Activated CD4-positive, alpha-beta T cell treated with anti-CD3 and anti-CD28 coated beads for 36 hours (primary cell): ENCODE results near the gene GJA3. TPM values are rescaled to one million over a fixed set of nuclear protein-coding genes. Genes with fewer than 3 reads are reported as not detected.

Source experiments
- ATAC-seq: fragments of 200-7000 bp; cut with Tn5 transposase; one replicate; pipeline ENCODE4 v1.10.0; 2021; ENCODE audit warnings: mild to moderate bottlenecking, moderate library complexity
- CTCF ChIA-PET: fragments of 350-600 bp; sonication (Branson Sonifier 250); formaldehyde crosslinking; loops from one replicate; lab custom pipeline; 2021; ENCODE audit warnings: antibody characterized with exemption; lab: Charles Lee
- POLR2A ChIA-PET: fragments of 350-600 bp; sonication (Branson Sonifier 250); formaldehyde crosslinking; loops from one replicate; lab custom pipeline; 2021; ENCODE audit warnings: antibody characterized with exemption, inconsistent platforms; lab: Charles Lee
- DNase-seq: peaks from one replicate; pipeline ENCODE4 v3.0.0-alpha.2; 2020
- H3K27ac Mint-ChIP-seq: one replicate; pipeline ENCODE4 v1.8.0; 2021; ENCODE audit warnings: mixed read lengths
- H3K27me3 Mint-ChIP-seq: one replicate; pipeline ENCODE4 v1.8.0; 2021; ENCODE audit warnings: mixed read lengths
- H3K36me3 Mint-ChIP-seq: one replicate; pipeline ENCODE4 v1.8.0; 2021; ENCODE audit warnings: low read depth, mixed read lengths
- H3K4me1 Mint-ChIP-seq: one replicate; pipeline ENCODE4 v1.8.0; 2021; ENCODE audit warnings: mixed read lengths
- H3K4me3 Mint-ChIP-seq: one replicate; pipeline ENCODE4 v1.8.0; 2021; ENCODE audit warnings: mild to moderate bottlenecking, moderate library complexity, mixed read lengths
- H3K9me3 Mint-ChIP-seq: one replicate; pipeline ENCODE4 v1.8.0; 2021; ENCODE audit warnings: low read depth, mixed read lengths
- intact Hi-C, 2 experiments: fragments of 100-400 bp; cut with DNase I in 1 of 2; cut with micrococcal nuclease in 1 of 2; formaldehyde crosslinking; loops; one replicate each; pipeline versions ENCODE4 v1.14.2 to v1.15.1; 2022 to 2024; cut with DNase I, micrococcal nuclease
- total RNA-seq, 2 experiments: library from RNA; stranded (reverse); gene quantifications; one replicate each; pipeline ENCODE4 v1.2.3, GENCODE V29; 2021

GJA3 gene
- total RNA-seq, 2 experiments from 2014 or later, result 0.26 to 0.32 TPM

DNA sequence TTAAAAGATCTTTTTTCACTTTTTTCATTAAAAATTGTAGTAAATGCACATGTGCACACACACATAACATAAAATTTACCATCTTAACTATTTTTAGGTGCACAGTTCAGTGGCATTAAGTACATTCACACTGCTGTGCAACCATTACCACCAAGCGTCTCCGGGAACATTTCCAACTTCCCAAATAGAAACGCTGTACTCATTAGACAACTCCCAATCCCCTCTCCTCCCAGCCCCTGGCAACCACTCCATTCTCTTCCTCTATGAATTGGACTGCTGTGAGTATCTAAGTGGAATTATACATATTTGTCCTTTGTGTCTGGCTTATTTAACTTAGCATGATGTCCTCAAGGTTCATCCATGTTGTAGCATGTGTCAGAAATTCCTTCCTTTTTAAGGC is 20.3 kb upstream of the GJA3 start:
- ChIA-PET POLR2A (no interaction called here), CTCF (interaction anchor here (0.7 to 3.2 kb wide), 10 partner anchors 10 to 750 kb away, joined by 3 to 31 read pairs (median 4); no protein-coding TSS in a partner anchor)
- DNase-seq (no peak), ATAC-seq (no peak)
- intact Hi-C loops, result no loop called here
- H3K4me1 Mint-ChIP-seq, result peaks cover 3% of the 10 kb centered on the region
- H3K4me3 Mint-ChIP-seq, result no peak overlapping the region
- no peaks in the 10 kb centered on the region for H3K36me3 Mint-ChIP-seq
- H3K27me3 Mint-ChIP-seq, result peaks cover 41% of the 10 kb centered on the region
- H3K27ac Mint-ChIP-seq, result no peak overlapping the region
- H3K9me3 Mint-ChIP-seq, result no peaks in the 10 kb centered on the region

DNA sequence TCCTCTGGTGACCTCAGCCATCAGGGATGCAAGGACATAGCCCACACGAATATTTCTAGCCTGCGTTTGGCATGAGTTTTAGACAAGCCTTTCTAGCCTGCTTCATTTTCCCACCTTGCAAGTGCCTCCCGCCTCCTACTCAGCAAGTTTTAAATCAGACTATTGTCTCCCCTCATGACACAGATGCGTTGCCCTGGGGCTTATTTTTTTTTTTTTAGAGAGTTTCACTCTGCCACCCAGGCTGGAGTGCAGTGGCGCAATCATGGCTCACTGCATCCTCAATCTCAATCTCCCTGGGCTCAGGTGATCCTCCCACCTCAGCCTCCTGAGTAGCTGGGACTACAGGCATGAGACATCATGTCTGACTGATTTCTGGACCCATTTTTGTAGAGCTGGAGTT is 17.3 kb upstream of the GJA3 start:
- ChIA-PET POLR2A (no interaction called here), CTCF (interaction anchor here (0.7 kb wide), 1 partner anchor 387 kb away, joined by 3 read pairs; no protein-coding TSS in a partner anchor)
- Mint-ChIP-seq H3K9me3 (no peaks in the 10 kb centered on the region), H3K36me3 (no peaks in the 10 kb centered on the region), H3K27ac (no peak overlapping the region), H3K4me3 (no peak overlapping the region), H3K27me3 (peaks cover 63% of the 10 kb centered on the region), H3K4me1 (peaks cover 26% of the 10 kb centered on the region)
- DNase-seq (no peak), ATAC-seq (no peak)
- intact Hi-C loops, result no loop called here

GRCh38 chr13:20177049-20177831 is 16.4 kb upstream of the GJA3 start:
- DNase-seq (no peak), ATAC-seq (no peak)
- CTCF ChIA-PET, result interaction anchor here (1.2 kb wide), 1 partner anchor 9 kb away, joined by 3 read pairs; no protein-coding TSS in a partner anchor
- no peak overlapping the region for H3K27ac Mint-ChIP-seq
- no peak overlapping the region for H3K4me3 Mint-ChIP-seq
- H3K27me3 Mint-ChIP-seq, result peaks cover 68% of the 10 kb centered on the region
- H3K9me3 Mint-ChIP-seq, result no peaks in the 10 kb centered on the region
- H3K4me1 Mint-ChIP-seq, result peaks cover 30% of the 10 kb centered on the region
- H3K36me3 Mint-ChIP-seq, result no peaks in the 10 kb centered on the region
- intact Hi-C loops, result no loop called here
- POLR2A ChIA-PET, result no interaction called here

GRCh38 chr13:20175907-20176652 is 15.2 kb upstream of the GJA3 start:
- peaks cover 69% of the 10 kb centered on the region for H3K27me3 Mint-ChIP-seq
- H3K4me1 Mint-ChIP-seq, result peaks cover 30% of the 10 kb centered on the region
- CTCF ChIA-PET, result interaction anchor here (1.1 to 1.2 kb wide), 2 partner anchors 11 to 22 kb away, joined by 3 read pairs; no protein-coding TSS in a partner anchor
- no peaks in the 10 kb centered on the region for H3K36me3 Mint-ChIP-seq
- H3K27ac Mint-ChIP-seq, result no peak overlapping the region
- H3K4me3 Mint-ChIP-seq, result no peak overlapping the region
- POLR2A ChIA-PET, result no interaction called here
- ATAC-seq (no peak), DNase-seq (no peak)
- H3K9me3 Mint-ChIP-seq, result no peaks in the 10 kb centered on the region
- intact Hi-C loops, result no loop called here

DNA sequence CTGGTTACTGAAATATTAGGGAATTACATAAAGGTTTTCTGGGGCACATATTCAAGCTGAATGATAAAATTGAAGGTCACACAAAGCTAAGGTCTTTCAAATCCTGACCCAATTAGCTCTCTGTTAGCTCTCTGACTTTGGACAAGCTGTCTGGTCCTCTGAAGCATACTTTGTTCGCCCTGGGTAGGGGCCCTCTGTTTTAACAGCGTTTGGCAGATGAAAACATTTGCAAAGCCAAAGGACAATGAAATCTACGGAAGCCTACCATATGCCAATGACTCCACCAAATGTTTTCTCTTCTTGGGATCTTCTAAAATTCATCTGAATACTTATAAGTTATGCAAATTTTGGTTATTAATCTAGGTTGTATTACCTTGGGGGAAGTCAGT is 14.5 kb upstream of the GJA3 start:
- ChIA-PET POLR2A (no interaction called here), CTCF (interaction anchor here (0.6 to 1.7 kb wide), 5 partner anchors 11 to 318 kb away, joined by 3 to 6 read pairs (median 4); no protein-coding TSS in a partner anchor)
- no peaks in the 10 kb centered on the region for H3K9me3 Mint-ChIP-seq
- ATAC-seq, result no peak
- no peak for DNase-seq
- no peaks in the 10 kb centered on the region for H3K36me3 Mint-ChIP-seq
- intact Hi-C loops, result no loop called here
- peaks cover 30% of the 10 kb centered on the region for H3K4me1 Mint-ChIP-seq
- peaks cover 65% of the 10 kb centered on the region for H3K27me3 Mint-ChIP-seq
- H3K27ac Mint-ChIP-seq, result no peak overlapping the region
- no peak overlapping the region for H3K4me3 Mint-ChIP-seq

- Mint-ChIP-seq H3K36me3 (no peaks in the 10 kb centered on the region), H3K27ac (no peak overlapping the region), H3K27me3 (peaks cover 68% of the 10 kb centered on the region), H3K4me3 (peak overlapping the region; percentile 7), H3K9me3 (no peaks in the 10 kb centered on the region), H3K4me1 (peaks cover 30% of the 10 kb centered on the region)
- intact Hi-C loops, result no loop called here
- ChIA-PET POLR2A (no interaction called here), CTCF (interaction anchor here (0.6 to 1.7 kb wide), 8 partner anchors 11 to 328 kb away, joined by 3 to 6 read pairs (median 4); no protein-coding TSS in a partner anchor)
- peak; percentile 92 for ATAC-seq
- peak; percentile 84 for DNase-seq
These were observed 14.0 kb upstream of the GJA3 start for GRCh38 chr13:20174656-20175405.

DNA sequence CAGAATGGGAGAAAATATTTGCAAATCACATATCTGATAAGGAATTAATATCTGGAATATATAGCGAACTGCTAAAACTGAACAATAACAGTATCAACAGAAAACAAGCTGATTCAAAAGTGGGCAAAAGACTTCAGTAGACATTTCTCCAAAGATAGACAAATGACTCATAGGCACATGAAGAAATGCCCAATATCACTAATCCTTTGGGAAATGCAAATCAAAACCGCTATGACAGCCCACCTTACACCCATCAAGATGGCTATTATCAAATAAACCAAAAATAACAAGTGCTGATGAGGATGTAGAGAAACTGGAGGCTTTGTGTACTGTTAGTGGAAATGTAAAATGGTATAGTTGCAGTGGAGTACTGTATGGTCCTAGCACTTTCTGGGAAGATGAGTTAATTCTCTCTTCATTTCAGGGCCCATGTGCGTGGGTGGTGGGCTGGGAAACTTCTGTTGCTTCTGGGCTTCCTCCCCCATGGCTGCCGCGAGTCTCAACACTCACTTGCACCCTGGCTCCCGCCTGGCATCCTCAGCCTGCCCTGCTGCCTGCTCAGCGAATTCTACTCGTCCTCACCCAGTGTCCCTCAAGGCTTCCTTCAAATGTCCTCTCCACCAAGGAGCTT is 12.4 kb upstream of the GJA3 start:
- H3K9me3 Mint-ChIP-seq, result no peaks in the 10 kb centered on the region
- H3K36me3 Mint-ChIP-seq, result no peaks in the 10 kb centered on the region
- H3K27ac Mint-ChIP-seq, result no peak overlapping the region
- DNase-seq, result peak; percentile 47
- peaks cover 30% of the 10 kb centered on the region for H3K4me1 Mint-ChIP-seq
- POLR2A ChIA-PET, result no interaction called here
- H3K4me3 Mint-ChIP-seq, result no peak overlapping the region
- no peak for ATAC-seq
- CTCF ChIA-PET, result interaction anchor here (1.3 to 1.6 kb wide), 2 partner anchors 10 to 15 kb away, joined by 3 to 6 read pairs; no protein-coding TSS in a partner anchor
- intact Hi-C loops, result no loop called here
- peaks cover 61% of the 10 kb centered on the region for H3K27me3 Mint-ChIP-seq

GRCh38 chr13:20171364-20171763 is 10.5 kb upstream of the GJA3 start:
- no peak overlapping the region for H3K27ac Mint-ChIP-seq
- CTCF ChIA-PET, result interaction anchor here (1.4 kb wide), 1 partner anchor 10 kb away, joined by 5 read pairs; no protein-coding TSS in a partner anchor
- H3K4me3 Mint-ChIP-seq, result no peak overlapping the region
- H3K27me3 Mint-ChIP-seq, result peaks cover 52% of the 10 kb centered on the region
- peaks cover 28% of the 10 kb centered on the region for H3K4me1 Mint-ChIP-seq
- ATAC-seq (no peak), DNase-seq (no peak)
- POLR2A ChIA-PET, result no interaction called here
- H3K36me3 Mint-ChIP-seq, result no peaks in the 10 kb centered on the region
- H3K9me3 Mint-ChIP-seq, result no peaks in the 10 kb centered on the region
- intact Hi-C loops, result no loop called here

GRCh38 chr13:20170921-20171320 is 10.1 kb upstream of the GJA3 start:
- POLR2A ChIA-PET, result no interaction called here
- intact Hi-C loops, result no loop called here
- Mint-ChIP-seq H3K9me3 (no peaks in the 10 kb centered on the region), H3K4me3 (no peak overlapping the region), H3K4me1 (peaks cover 28% of the 10 kb centered on the region), H3K27me3 (peaks cover 50% of the 10 kb centered on the region), H3K27ac (no peak overlapping the region), H3K36me3 (no peaks in the 10 kb centered on the region)
- CTCF ChIA-PET, result interaction anchor here (1.4 kb wide), 1 partner anchor 11 kb away, joined by 5 read pairs; no protein-coding TSS in a partner anchor
- DNase-seq (no peak), ATAC-seq (no peak)

- POLR2A ChIA-PET, result no interaction called here
- Mint-ChIP-seq H3K4me3 (no peak overlapping the region), H3K36me3 (no peaks in the 10 kb centered on the region), H3K27me3 (peaks cover 39% of the 10 kb centered on the region), H3K4me1 (peaks cover 8% of the 10 kb centered on the region), H3K27ac (no peak overlapping the region), H3K9me3 (no peaks in the 10 kb centered on the region)
- ATAC-seq, result no peak
- DNase-seq, result no peak
- intact Hi-C loops, result loop anchor here in 1 of 2 experiments (10.0 kb wide), 1 partner anchor 824 kb away; no protein-coding TSS in a partner anchor
- CTCF ChIA-PET, result interaction anchor here (1.1 kb wide), 1 partner anchor 338 kb away, joined by 3 read pairs; no protein-coding TSS in a partner anchor
These were observed 7.5 kb upstream of the GJA3 start for GRCh38 chr13:20168396-20168795.
